ENCODE results near the gene WDR88. TPM values are rescaled to one million over a fixed set of nuclear protein-coding genes. Genes with fewer than 3 reads are reported as not detected.
"Not testable (repeated sequence)": the region's sequence is repeated elsewhere in the genome, so short reads cannot be mapped to it uniquely, and the experiment has no call there.

WDR88 gene
- total RNA-seq, 1 experiment from 2014 or later, result 0.20 TPM

DNA sequence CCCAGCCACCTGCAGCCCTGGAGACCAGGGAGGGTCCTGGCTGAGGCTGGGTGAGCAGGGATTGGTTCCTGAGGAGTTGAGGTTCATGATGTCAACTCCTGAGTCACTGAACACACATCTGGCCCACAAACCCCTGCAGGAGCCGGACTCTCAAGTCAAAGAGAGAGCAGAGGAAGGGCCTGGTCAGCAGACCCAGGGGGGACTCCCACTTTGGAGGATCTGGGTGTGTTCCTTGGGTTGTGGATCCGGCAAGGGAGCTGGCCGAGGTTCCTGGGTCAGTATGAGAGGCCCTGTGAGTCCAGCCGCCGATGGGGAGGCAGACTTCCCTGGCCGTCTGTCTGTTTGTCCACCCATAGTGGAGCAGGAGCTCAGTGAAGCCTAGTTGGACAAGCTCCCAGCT lies 89.7 kb downstream of the WDR88 start:
- ChIA-PET POLR2A (interaction anchor here (0.5 kb wide), 1 partner anchor 685 kb away, joined by 4 read pairs; no protein-coding TSS in a partner anchor), CTCF (no interaction called here)
- H3K36me3 ChIP-seq (ENCODE audit: control insufficient read depth, insufficient read depth, low read length), result no peaks in the 10 kb centered on the region
- BruUV-seq (replicated peaks), result no TSS peak
- Mint-ChIP-seq H3K27ac (ENCODE audit: unreplicated experiment) (no peak overlapping the region), H3K27me3 (ENCODE audit: insufficient read depth, unreplicated experiment) (peaks cover 4% of the 10 kb centered on the region), H3K36me3 (ENCODE audit: insufficient read depth, unreplicated experiment) (no peaks in the 10 kb centered on the region), H3K9me3 (ENCODE audit: unreplicated experiment) (no peaks in the 10 kb centered on the region), H3K4me3 (ENCODE audit: unreplicated experiment) (no peak overlapping the region), H3K4me1 (ENCODE audit: low read depth, unreplicated experiment) (no peaks in the 10 kb centered on the region)
- intact Hi-C loops (cut with micrococcal nuclease; ENCODE audit: unreplicated experiment), result no loop called here
- TF ChIP-seq, protein P1, sequence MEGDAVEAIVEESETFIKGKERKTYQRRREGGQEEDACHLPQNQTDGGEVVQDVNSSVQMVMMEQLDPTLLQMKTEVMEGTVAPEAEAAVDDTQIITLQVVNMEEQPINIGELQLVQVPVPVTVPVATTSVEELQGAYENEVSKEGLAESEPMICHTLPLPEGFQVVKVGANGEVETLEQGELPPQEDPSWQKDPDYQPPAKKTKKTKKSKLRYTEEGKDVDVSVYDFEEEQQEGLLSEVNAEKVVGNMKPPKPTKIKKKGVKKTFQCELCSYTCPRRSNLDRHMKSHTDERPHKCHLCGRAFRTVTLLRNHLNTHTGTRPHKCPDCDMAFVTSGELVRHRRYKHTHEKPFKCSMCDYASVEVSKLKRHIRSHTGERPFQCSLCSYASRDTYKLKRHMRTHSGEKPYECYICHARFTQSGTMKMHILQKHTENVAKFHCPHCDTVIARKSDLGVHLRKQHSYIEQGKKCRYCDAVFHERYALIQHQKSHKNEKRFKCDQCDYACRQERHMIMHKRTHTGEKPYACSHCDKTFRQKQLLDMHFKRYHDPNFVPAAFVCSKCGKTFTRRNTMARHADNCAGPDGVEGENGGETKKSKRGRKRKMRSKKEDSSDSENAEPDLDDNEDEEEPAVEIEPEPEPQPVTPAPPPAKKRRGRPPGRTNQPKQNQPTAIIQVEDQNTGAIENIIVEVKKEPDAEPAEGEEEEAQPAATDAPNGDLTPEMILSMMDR (IDR thresholded peaks at IDR 0.05; ENCODE audit: insufficient read depth in 1 of 2, low read depth in 1 of 2, low read length in 1 of 2, severe bottlenecking in 1 of 2, unreplicated experiment in 1 of 2), result no peak
- no peak overlapping the region for H3K4me3 ChIP-seq (ENCODE audit: low read depth, low read length)
- DNase-seq, result no peak
- no peaks in the 10 kb centered on the region; the same call in 1 of the 2 replicates for H3K27me3 ChIP-seq (replicated peaks; ENCODE audit: control insufficient read depth, insufficient read depth, low read length)
- H3K4me1 ChIP-seq, result no peaks in the 10 kb centered on the region
- H3K9me3 ChIP-seq, result no peaks in the 10 kb centered on the region

DNA sequence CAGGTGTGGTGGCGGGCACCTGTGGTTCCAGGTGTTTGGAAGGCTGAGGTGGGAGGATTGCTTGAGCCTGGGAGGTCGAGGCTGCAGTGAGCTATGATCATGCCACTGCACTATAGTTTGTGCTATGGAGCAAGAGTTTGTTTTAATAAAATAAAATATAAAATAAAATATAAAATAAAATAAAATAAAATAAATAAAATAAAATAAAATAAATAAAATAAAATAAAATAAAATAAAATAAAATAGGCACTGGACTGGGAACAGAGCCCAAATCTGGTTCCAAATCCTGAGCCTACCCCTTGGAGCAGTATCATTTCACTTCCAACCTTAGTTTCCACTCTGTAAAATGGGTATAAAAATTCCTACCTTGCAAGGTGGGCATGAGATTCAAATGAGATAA lies 90.3 kb downstream of the WDR88 start:
- H3K27me3 Mint-ChIP-seq (ENCODE audit: insufficient read depth, unreplicated experiment); BruUV-seq (replicated peaks); H3K9me3 Mint-ChIP-seq (ENCODE audit: unreplicated experiment); CTCF ChIA-PET; H3K4me1 ChIP-seq; DNase-seq; H3K9me3 ChIP-seq; H3K36me3 ChIP-seq (ENCODE audit: control insufficient read depth, insufficient read depth, low read length); H3K4me1 Mint-ChIP-seq (ENCODE audit: low read depth, unreplicated experiment); H3K4me3 Mint-ChIP-seq (ENCODE audit: unreplicated experiment); H3K36me3 Mint-ChIP-seq (ENCODE audit: insufficient read depth, unreplicated experiment); H3K27me3 ChIP-seq (replicated peaks; ENCODE audit: control insufficient read depth, insufficient read depth, low read length); intact Hi-C loops (cut with micrococcal nuclease; ENCODE audit: unreplicated experiment); H3K4me3 ChIP-seq (ENCODE audit: low read depth, low read length); H3K27ac Mint-ChIP-seq (ENCODE audit: unreplicated experiment): not testable (repeated sequence)
- POLR2A ChIA-PET, result interaction anchor here (0.5 kb wide), 1 partner anchor 685 kb away, joined by 4 read pairs; no protein-coding TSS in a partner anchor

DNA sequence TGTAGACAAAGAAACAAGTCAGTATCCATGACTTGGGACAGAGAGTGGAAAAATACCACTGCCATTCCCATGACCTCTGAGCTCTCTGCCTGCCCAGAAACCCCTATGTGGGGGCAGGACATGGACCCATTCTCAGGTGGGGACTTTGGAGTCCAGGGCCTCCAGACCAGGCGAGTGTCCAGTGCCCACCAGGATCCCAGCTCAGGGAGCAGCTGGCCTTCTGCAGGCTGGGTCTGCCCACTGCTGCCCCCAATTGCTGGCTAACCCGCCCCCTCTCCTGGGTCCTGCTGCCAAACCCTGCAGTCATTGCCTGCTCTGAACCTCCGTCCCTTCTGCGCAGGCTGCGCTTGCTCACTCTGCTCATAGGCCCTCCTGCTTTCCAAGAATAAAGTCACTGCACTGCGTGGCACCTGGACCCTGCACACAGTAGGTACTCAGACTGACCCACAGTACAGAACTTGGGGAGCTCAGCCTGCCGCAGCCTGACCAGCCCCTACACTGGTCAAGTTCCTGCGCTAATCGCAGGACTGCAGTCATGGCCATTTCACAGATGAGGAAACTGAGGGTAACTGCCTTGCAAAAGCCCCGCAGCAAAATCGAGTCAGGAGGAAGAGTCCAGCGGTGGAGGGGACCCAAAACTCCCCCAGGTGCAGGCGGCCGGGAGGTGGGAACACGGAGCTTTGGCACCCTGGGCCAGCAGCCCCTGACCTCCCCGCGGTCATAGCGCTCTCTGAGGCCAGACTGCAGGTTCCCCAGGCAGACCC lies 93.0 kb downstream of the WDR88 start:
- Histone ChIP-seq H3K4me1 (no peaks in the 10 kb centered on the region), H3K36me3 (ENCODE audit: control insufficient read depth, insufficient read depth, low read length) (no peaks in the 10 kb centered on the region), H3K9me3 (peaks cover 24% of the 10 kb centered on the region), H3K4me3 (ENCODE audit: low read depth, low read length) (no peak overlapping the region), H3K27me3 (replicated peaks; ENCODE audit: control insufficient read depth, insufficient read depth, low read length) (no peaks in the 10 kb centered on the region; the same call in 1 of the 2 replicates)
- POLR2A ChIA-PET, result no interaction called here
- Mint-ChIP-seq H3K9me3 (ENCODE audit: unreplicated experiment) (peaks cover 16% of the 10 kb centered on the region), H3K27me3 (ENCODE audit: insufficient read depth, unreplicated experiment) (peaks cover 4% of the 10 kb centered on the region), H3K36me3 (ENCODE audit: insufficient read depth, unreplicated experiment) (no peaks in the 10 kb centered on the region), H3K27ac (ENCODE audit: unreplicated experiment) (no peak overlapping the region), H3K4me1 (ENCODE audit: low read depth, unreplicated experiment) (no peaks in the 10 kb centered on the region), H3K4me3 (ENCODE audit: unreplicated experiment) (no peak overlapping the region)
- intact Hi-C loops (cut with micrococcal nuclease; ENCODE audit: unreplicated experiment), result no loop called here
- no peak for DNase-seq
- TF ChIP-seq, protein P1 (IDR thresholded peaks at IDR 0.05; ENCODE audit: insufficient read depth in 1 of 2, low read depth in 1 of 2, low read length in 1 of 2, severe bottlenecking in 1 of 2, unreplicated experiment in 1 of 2), result no peak
- no TSS peak for BruUV-seq (replicated peaks)
- CTCF ChIA-PET, result interaction anchor here (1.3 kb wide), 1 partner anchor 41 kb away, joined by 4 read pairs; no protein-coding TSS in a partner anchor

Other genes starting within 250 kb of the WDR88 start
- gene CEP89, start 160.2 kb upstream of the WDR88 start, total RNA-seq (2022), result 14.5 and 17.3 TPM in 2 replicates
- gene FAAP24, start 159.9 kb upstream of the WDR88 start, total RNA-seq (2022), result 9.6 and 12.0 TPM in 2 replicates
- 69.5 and 78.5 TPM in 2 replicates for gene RHPN2, start 67.2 kb upstream of the WDR88 start, total RNA-seq (2022)
- 16.1 and 17.1 TPM in 2 replicates for gene GPATCH1, start 50.9 kb upstream of the WDR88 start, total RNA-seq (2022)
- 21.3 and 22.8 TPM in 2 replicates for gene LRP3, start 62.2 kb downstream of the WDR88 start, total RNA-seq (2022)
- gene SLC7A10, start 93.7 kb downstream of the WDR88 start, total RNA-seq (2022), result not detected in 2 replicates
- 97.9 and 110 TPM in 2 replicates for gene CEBPA, start 170.4 kb downstream of the WDR88 start, total RNA-seq (2022)
- 74.9 and 79.4 TPM in 2 replicates for gene CEBPG, start 241.6 kb downstream of the WDR88 start, total RNA-seq (2022)

All from Caco-2 (cell line).